NCI-H1417 (cell line): ENCODE data around the gene ZNF507.

Experiments
- DNase-seq, 3 experiments: peaks; one replicate each; lab custom pipeline; 2025; lab: John Stamatoyannopoulos, UW

ZNF507 gene

GRCh38 chr19:32345261-32346207 is at the start of gene ZNF507:
Gene ZNF507, plus strand, starts transcription at chr19:32345610. Its CDS starts 7,221 bp downstream, at chr19:32352831.
- peak; percentile 84 to 91 (median 84) for DNase-seq

GRCh38 chr19:32296694-32297093 is 48.7 kb upstream of the ZNF507 start:
- no peak for DNase-seq

GRCh38 chr19:32302778-32303177 is 42.6 kb upstream of the ZNF507 start:
- DNase-seq: no peak

GRCh38 chr19:32303193-32303592 is 42.2 kb upstream of the ZNF507 start:
- DNase-seq: no peak

GRCh38 chr19:32307591-32307990 is 37.8 kb upstream of the ZNF507 start:
- no peak for DNase-seq

- no peak for DNase-seq
Measured at GRCh38 chr19:32308431-32309077, 36.9 kb upstream of the ZNF507 start.

- no peak for DNase-seq
Measured at GRCh38 chr19:32309711-32310390, 35.6 kb upstream of the ZNF507 start.

- no peak for DNase-seq
Measured at GRCh38 chr19:32311371-32311770, 34.0 kb upstream of the ZNF507 start.

- DNase-seq: no peak
Measured at GRCh38 chr19:32313569-32314265, 31.7 kb upstream of the ZNF507 start.

GRCh38 chr19:32316034-32316433 is 29.4 kb upstream of the ZNF507 start:
- no peak for DNase-seq

GRCh38 chr19:32317086-32317485 is 28.3 kb upstream of the ZNF507 start:
- no peak for DNase-seq

- peak in 1 of 3 experiments; percentile 3 for DNase-seq
Measured at GRCh38 chr19:32318884-32319520, 26.4 kb upstream of the ZNF507 start.

GRCh38 chr19:32322541-32322940 is 22.9 kb upstream of the ZNF507 start:
- DNase-seq: no peak

- DNase-seq: peak in 2 of 3 experiments; percentile 10 to 85
Measured at GRCh38 chr19:32324631-32325285, 20.7 kb upstream of the ZNF507 start.

GRCh38 chr19:32330213-32330857 is 15.1 kb upstream of the ZNF507 start:
- DNase-seq: peak in 1 of 3 experiments; percentile 5

- no peak for DNase-seq
Measured at GRCh38 chr19:32333227-32333626, 12.2 kb upstream of the ZNF507 start.

GRCh38 chr19:32336259-32337083 is 8.9 kb upstream of the ZNF507 start:
- no peak for DNase-seq

- no peak for DNase-seq
Measured at GRCh38 chr19:32337084-32337808, 8.2 kb upstream of the ZNF507 start.

GRCh38 chr19:32339423-32339822 is 6.0 kb upstream of the ZNF507 start:
- no peak for DNase-seq
